K562 (cell line): ENCODE data around the gene TOR1B. TPM values are rescaled to one million over a fixed set of nuclear protein-coding genes. Genes with fewer than 3 reads are reported as not detected.
A peak's percentile ranks its signal among the peaks of the same experiment; 100 is the strongest.

Experiments
- CCNT2 ChIP-seq: IDR thresholded peaks from 2 replicates; pipeline ENCODE4 v1.6.1; 2011; ENCODE audit warnings: borderline replicate concordance, low read depth, mild to moderate bottlenecking, moderate library complexity, mixed read lengths, low read length; ENCODE audit not compliant: insufficient read length; ENCODE audit errors: extremely low read depth
- CTBP1 ChIP-seq: fragments of 450-650 bp; IDR thresholded peaks from 2 replicates; pipeline ENCODE4 v1.6.1; 2016; ENCODE audit warnings: borderline replicate concordance
- CUX1 ChIP-seq: fragments of 200-800 bp; sonication (Bioruptor generic); IDR thresholded peaks from 2 replicates; pipeline ENCODE4 v1.6.1; 2016; ENCODE audit warnings: missing genetic modification characterization, missing compliant biosample characterization
- ETV5 ChIP-seq: sonication (generic); formaldehyde crosslinking; IDR thresholded peaks from 2 replicates; pipeline ENCODE4 v1.4.0; 2020; ENCODE audit warnings: low read depth, mild to moderate bottlenecking, missing genetic modification reagents
- HDAC1 ChIP-seq, 2 experiments: fragments of 450-650 bp; IDR thresholded peaks; 2 replicates each; pipeline ENCODE4 v1.6.1; 2016 to 2017; ENCODE audit warnings: inconsistent platforms in 1 of 2, mild to moderate bottlenecking in 1 of 2, moderate library complexity in 1 of 2
- L3MBTL2 ChIP-seq: fragments of 450-650 bp; IDR thresholded peaks from 2 replicates; pipeline ENCODE4 v1.6.1; 2016; ENCODE audit warnings: mild to moderate bottlenecking, moderate library complexity
- MECOM ChIP-seq: fragments of 250-450 bp; sonication (Bioruptor Pico); IDR thresholded peaks from 2 replicates; pipeline ENCODE4 v1.8.0; 2022; ENCODE audit warnings: inconsistent platforms
- MYNN ChIP-seq, 2 experiments: sonication (generic); formaldehyde crosslinking in 1 of 2; IDR thresholded peaks; 2 replicates each; pipeline versions ENCODE4 v1.5.0 to v1.6.1; 2016 to 2020; ENCODE audit warnings: antibody characterized with exemption in 1 of 2, missing genetic modification reagents in 1 of 2
- NR2F6 ChIP-seq: fragments of 450-650 bp; formaldehyde crosslinking; IDR thresholded peaks from 2 replicates; pipeline ENCODE4 v1.4.0; 2020; ENCODE audit warnings: mild to moderate bottlenecking
- POLR2H ChIP-seq: IDR thresholded peaks from 2 replicates; pipeline ENCODE4 v1.6.1; 2016; ENCODE audit warnings: missing genetic modification characterization, low read depth, mild to moderate bottlenecking, control low read depth, missing compliant biosample characterization, moderate library complexity
- TSC22D4 ChIP-seq: fragments of 450-650 bp; IDR thresholded peaks from 2 replicates; pipeline ENCODE4 v1.6.1; 2016; ENCODE audit warnings: missing genetic modification characterization, missing biosample characterization, control low read depth
- ZNF165 ChIP-seq: fragments of 250-450 bp; sonication (Bioruptor Pico); IDR thresholded peaks from 2 replicates; pipeline ENCODE4 v1.4.0; 2020; ENCODE audit warnings: borderline replicate concordance
- ZNF224 ChIP-seq: sonication (generic); formaldehyde crosslinking; IDR thresholded peaks from 2 replicates; pipeline ENCODE4 v1.8.0; 2022; ENCODE audit warnings: mild to moderate bottlenecking, missing genetic modification reagents
- ZNF263 ChIP-seq: sonication (generic); formaldehyde crosslinking; IDR thresholded peaks from 2 replicates; pipeline ENCODE4 v1.8.0; 2022; ENCODE audit warnings: mild to moderate bottlenecking, missing genetic modification reagents, borderline replicate concordance
- ZNF354B ChIP-seq: fragments of 250-450 bp; sonication (Bioruptor Pico); IDR thresholded peaks from 2 replicates; pipeline ENCODE4 v1.4.0; 2020
- ZNF384 ChIP-seq: IDR thresholded peaks from 2 replicates; pipeline ENCODE4 v1.6.1; 2012; ENCODE audit warnings: low read depth, low read length, improper control_type of control experiment
- ZNF644 ChIP-seq: fragments of 200-800 bp; sonication (Bioruptor generic); IDR thresholded peaks from 2 replicates; pipeline ENCODE4 v1.6.1; 2016; ENCODE audit warnings: low read depth, missing genetic modification characterization, missing compliant biosample characterization
- ZNF655 ChIP-seq: fragments of 250-450 bp; sonication (Bioruptor Pico); IDR thresholded peaks from 2 replicates; pipeline ENCODE4 v1.5.0; 2021
- polyA plus RNA-seq, 8 experiments: library from polyadenylated mRNA; depleted of rRNA in 4 of 8; stranded (reverse) in 5 of 8; unstranded in 3 of 8; fragments of >200 nt; fragmentation: Nextera tagmentation in 2 of 8; fragmentation: Illumina TruSeq in 1 of 8; extraction: Ambion mirVana in 2 of 8; extraction: Trizol in 1 of 8; gene quantifications; 2 replicates each; pipeline versions ENCODE4 v1.2.1 to v1.2.3, GENCODE V29; 2011 to 2014; ENCODE audit warnings: inconsistent platforms in 1 of 8, missing spikeins in 1 of 8
- total RNA-seq, 7 experiments: library from RNA; depleted of rRNA in 6 of 7; stranded (reverse); fragments of >200 nt in 6 of 7; fragmentation: Illumina TruSeq in 2 of 7; extraction: Trizol in 2 of 7; gene quantifications; 2 replicates each; pipeline versions ENCODE4 v1.2.1 to v1.2.3, GENCODE V29; 2011 to 2021; ENCODE audit warnings: low replicate concordance in 1 of 7
- TF ChIP-seq, protein P1 (sequence below): fragments of 150-350 bp; conservative IDR thresholded peaks from 2 replicates; pipeline ENCODE4 v1.6.1; 2014; ENCODE audit warnings: low read length

The TOR1B gene
- total and polyA plus RNA-seq, 9 of the 15 experiments (the other 6 are each of a cell fraction or from before 2014, with no cell fraction given), result 4.2 to 36.5 (median 24.6) TPM

GRCh38 chr9:129776938-129777768, 25.8 kb upstream of the TOR1B start (continued):
- TF ChIP-seq L3MBTL2, result peak; percentile 68; the same call in 1 of the 2 replicates
- TF ChIP-seq MECOM (CRISPR knock-in tag), result no peak
- 0 out of 2 replicates have a peak, but pooled peaks have one; percentile 53 for TF ChIP-seq NR2F6 (CRISPR knock-in tag)
- TF ChIP-seq ZNF644 (tag), result peak; percentile 89
- TF ChIP-seq POLR2H, result no peak
- TF ChIP-seq TSC22D4 (tag), result no peak
- peak; percentile 80 for TF ChIP-seq CCNT2
- TF ChIP-seq CTBP1, result peak; percentile 93; the same call in 1 of the 2 replicates
- TF ChIP-seq ZNF655, result no peak
- TF ChIP-seq, protein P1, sequence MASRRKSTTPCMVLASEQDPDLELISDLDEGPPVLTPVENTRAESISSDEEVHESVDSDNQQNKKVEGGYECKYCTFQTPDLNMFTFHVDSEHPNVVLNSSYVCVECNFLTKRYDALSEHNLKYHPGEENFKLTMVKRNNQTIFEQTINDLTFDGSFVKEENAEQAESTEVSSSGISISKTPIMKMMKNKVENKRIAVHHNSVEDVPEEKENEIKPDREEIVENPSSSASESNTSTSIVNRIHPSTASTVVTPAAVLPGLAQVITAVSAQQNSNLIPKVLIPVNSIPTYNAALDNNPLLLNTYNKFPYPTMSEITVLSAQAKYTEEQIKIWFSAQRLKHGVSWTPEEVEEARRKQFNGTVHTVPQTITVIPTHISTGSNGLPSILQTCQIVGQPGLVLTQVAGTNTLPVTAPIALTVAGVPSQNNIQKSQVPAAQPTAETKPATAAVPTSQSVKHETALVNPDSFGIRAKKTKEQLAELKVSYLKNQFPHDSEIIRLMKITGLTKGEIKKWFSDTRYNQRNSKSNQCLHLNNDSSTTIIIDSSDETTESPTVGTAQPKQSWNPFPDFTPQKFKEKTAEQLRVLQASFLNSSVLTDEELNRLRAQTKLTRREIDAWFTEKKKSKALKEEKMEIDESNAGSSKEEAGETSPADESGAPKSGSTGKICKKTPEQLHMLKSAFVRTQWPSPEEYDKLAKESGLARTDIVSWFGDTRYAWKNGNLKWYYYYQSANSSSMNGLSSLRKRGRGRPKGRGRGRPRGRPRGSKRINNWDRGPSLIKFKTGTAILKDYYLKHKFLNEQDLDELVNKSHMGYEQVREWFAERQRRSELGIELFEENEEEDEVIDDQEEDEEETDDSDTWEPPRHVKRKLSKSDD, result no peak
- TF ChIP-seq ZNF384, result no peak
- peak; percentile 63 for TF ChIP-seq ETV5
- TF ChIP-seq ZNF354B (CRISPR knock-in tag), result 0 out of 2 replicates have a peak, but pooled peaks have one; percentile 16
- TF ChIP-seq ZNF224 (CRISPR knock-in tag), result no peak
- TF ChIP-seq HDAC1 (IDR thresholded peaks at IDR 0.05), result 0 out of 4 replicates have a peak, but pooled peaks of 1 of the 2 experiments have one; percentile 31
- TF ChIP-seq CUX1 (CRISPR knock-in tag), result no peak
- peak; percentile 98 for TF ChIP-seq ZNF165 (CRISPR knock-in tag)
- peak; percentile 97 for TF ChIP-seq ZNF263 (CRISPR knock-in tag)
- TF ChIP-seq MYNN (IDR thresholded peaks at IDR 0.05), result peak; percentile 72
- TF ChIP-seq MYNN (CRISPR knock-in tag; IDR thresholded peaks at IDR 0.05), result no peak
